Activated naive CD4-positive, alpha-beta T cell treated with anti-CD3 and anti-CD28 coated beads, Interleukin-2, amount 50 U/mL, for 16 hours (primary cell): ENCODE data around the gene ZNF283.

Experiments used
- DNase-seq: peaks from one replicate; pipeline ENCODE4 v3.0.0-alpha.2; 2020

Gene ZNF283

DNA sequence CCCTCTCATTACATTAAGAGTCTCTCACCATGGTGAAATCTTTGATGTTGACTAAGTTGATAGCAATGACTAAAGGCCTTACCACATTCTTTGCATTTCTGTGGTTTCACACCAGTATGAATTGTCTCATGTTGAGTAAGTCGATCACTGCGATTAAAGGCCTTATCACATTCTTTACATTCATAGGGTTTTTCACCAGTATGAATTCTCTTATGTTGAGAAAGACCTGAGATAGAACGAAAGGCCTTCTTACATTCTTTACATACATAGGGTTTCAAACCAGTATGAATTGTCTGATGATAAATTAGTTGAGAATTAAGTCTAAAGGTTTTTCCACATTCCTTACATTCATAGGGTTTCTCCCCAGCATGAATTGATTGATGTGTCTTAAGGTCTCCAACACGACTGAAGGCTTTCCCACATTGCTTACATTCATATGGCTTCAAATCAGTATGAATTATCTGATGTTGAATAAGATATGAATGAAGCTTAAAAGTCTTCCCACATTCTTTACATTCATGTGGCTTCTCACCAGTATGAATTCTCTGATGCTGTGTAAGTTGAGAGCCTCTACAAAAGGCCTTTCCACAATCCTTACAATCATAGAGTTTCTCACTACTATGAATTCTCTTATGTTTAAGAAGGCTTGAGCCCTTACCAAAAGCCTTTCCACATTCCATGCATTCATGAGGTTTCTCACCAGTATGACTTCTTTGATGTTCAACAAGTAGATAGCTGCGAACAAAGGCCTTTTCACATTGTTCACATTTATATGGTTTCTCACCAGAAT lies 45.6 kb downstream of the ZNF283 start:
- no peak for DNase-seq

DNA sequence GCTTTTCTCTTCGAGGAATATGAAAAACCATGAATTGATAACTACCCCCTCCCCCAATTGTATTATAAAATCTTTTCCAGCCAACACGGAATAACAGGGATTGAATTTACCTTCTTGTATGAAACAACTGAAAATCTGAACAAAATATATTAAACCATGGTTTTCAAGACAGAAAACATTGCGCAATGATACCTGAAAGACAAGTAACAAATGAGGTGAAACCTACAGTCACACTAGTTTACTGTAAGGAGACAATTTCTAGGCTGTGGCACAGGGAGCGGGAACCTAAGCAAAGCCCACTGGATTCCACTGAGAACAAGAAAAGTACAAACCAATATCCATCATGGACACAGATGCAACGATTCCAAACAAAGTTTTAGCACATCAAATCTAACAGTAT lies 53.4 kb downstream of the ZNF283 start:
- DNase-seq, result no peak

GRCh38 chr19:43883864-43884263 lies 56.7 kb downstream of the ZNF283 start, which contains the start of gene ZNF404:
ZNF404 (minus strand) TSS chr19:43883964.
- no peak for DNase-seq

- DNase-seq, result no peak
Observed at GRCh38 chr19:43895727-43896308, 68.7 kb downstream of the ZNF283 start.
